Type B pancreatic cell (in vitro differentiated cells): Measurements from ENCODE around the gene TEX19. TPM values are rescaled to one million over a fixed set of nuclear protein-coding genes. Genes with fewer than 3 reads are reported as not detected.
"Not testable (repeated sequence)": the region's sequence is repeated elsewhere in the genome, so short reads cannot be mapped to it uniquely, and the experiment has no call there.

Experiments used
- DNase-seq: peaks from one replicate; pipeline ENCODE4 v3.0.0; 2021; ENCODE audit warnings: mixed read lengths; ENCODE audit not compliant: unreplicated experiment; ENCODE audit errors: extremely low spot score
- H3K27ac Mint-ChIP-seq: 2 replicates; pipeline ENCODE4 v1.8.0; 2021; ENCODE audit warnings: mild to moderate bottlenecking, mixed read lengths
- H3K27me3 Mint-ChIP-seq: 2 replicates; pipeline ENCODE4 v1.8.0; 2021; ENCODE audit warnings: mixed read lengths
- H3K36me3 Mint-ChIP-seq: 2 replicates; pipeline ENCODE4 v1.8.0; 2021; ENCODE audit warnings: mixed read lengths
- H3K4me1 Mint-ChIP-seq: one replicate; pipeline ENCODE4 v1.8.0; 2021; ENCODE audit warnings: mixed read lengths; ENCODE audit not compliant: unreplicated experiment
- H3K4me3 Mint-ChIP-seq: 2 replicates; pipeline ENCODE4 v1.8.0; 2021; ENCODE audit warnings: mild to moderate bottlenecking, mixed read lengths
- H3K9me3 Mint-ChIP-seq: 2 replicates; pipeline ENCODE4 v1.8.0; 2021; ENCODE audit warnings: mixed read lengths
- CTCF ChIP-seq: fragments of 200-600 bp; sonication (generic); conservative IDR thresholded peaks from 2 replicates; pipeline ENCODE4 v1.5.0; 2021; ENCODE audit warnings: antibody characterized with exemption, mild to moderate bottlenecking
- total RNA-seq: library from RNA; stranded (reverse); gene quantifications from 2 replicates; pipeline ENCODE4 v1.2.1, GENCODE V29; 2021; ENCODE audit warnings: low replicate concordance

Gene TEX19
- total RNA-seq, 1 donor from 2014 or later, result 0.14 TPM

GRCh38 chr17:82378741-82379021 lies 19.6 kb downstream of the TEX19 start:
- Mint-ChIP-seq H3K36me3 (no peaks in the 10 kb centered on the region), H3K27ac (no peak overlapping the region), H3K9me3 (no peaks in the 10 kb centered on the region), H3K4me1 (no peaks in the 10 kb centered on the region), H3K4me3 (no peak overlapping the region), H3K27me3 (peaks cover 12% of the 10 kb centered on the region)
- TF ChIP-seq CTCF, result no peak
- DNase-seq, result no peak

- H3K4me1 Mint-ChIP-seq, result no peaks in the 10 kb centered on the region
- peak overlapping the region; percentile 10 for H3K27ac Mint-ChIP-seq
- no peak for DNase-seq
- no peaks in the 10 kb centered on the region for H3K36me3 Mint-ChIP-seq
- H3K9me3 Mint-ChIP-seq, result no peaks in the 10 kb centered on the region
- H3K4me3 Mint-ChIP-seq, result no peak overlapping the region
- peaks cover 12% of the 10 kb centered on the region for H3K27me3 Mint-ChIP-seq
- no peak for TF ChIP-seq CTCF
Measured at GRCh38 chr17:82380860-82381702, 22.0 kb downstream of the TEX19 start.

DNA sequence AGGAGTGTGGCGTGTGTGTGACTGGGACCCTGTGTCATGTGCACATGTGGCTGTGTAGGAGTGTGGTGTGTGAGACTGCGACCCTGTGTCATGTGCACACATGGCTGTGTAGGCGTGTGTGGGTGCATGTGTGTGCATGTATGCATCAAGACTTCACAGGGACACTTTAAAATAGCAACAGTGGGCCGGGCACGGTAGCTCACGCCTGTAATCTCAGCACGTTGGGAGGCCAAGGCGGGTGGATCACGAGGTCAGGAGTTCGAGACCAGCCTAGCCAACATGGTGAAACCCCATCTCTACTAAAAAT lies 22.6 kb downstream of the TEX19 start:
- H3K9me3 Mint-ChIP-seq, H3K4me1 Mint-ChIP-seq, H3K4me3 Mint-ChIP-seq, DNase-seq, H3K27ac Mint-ChIP-seq, H3K36me3 Mint-ChIP-seq: not testable (repeated sequence)
- H3K27me3 Mint-ChIP-seq, result peaks cover 12% of the 10 kb centered on the region

DNA sequence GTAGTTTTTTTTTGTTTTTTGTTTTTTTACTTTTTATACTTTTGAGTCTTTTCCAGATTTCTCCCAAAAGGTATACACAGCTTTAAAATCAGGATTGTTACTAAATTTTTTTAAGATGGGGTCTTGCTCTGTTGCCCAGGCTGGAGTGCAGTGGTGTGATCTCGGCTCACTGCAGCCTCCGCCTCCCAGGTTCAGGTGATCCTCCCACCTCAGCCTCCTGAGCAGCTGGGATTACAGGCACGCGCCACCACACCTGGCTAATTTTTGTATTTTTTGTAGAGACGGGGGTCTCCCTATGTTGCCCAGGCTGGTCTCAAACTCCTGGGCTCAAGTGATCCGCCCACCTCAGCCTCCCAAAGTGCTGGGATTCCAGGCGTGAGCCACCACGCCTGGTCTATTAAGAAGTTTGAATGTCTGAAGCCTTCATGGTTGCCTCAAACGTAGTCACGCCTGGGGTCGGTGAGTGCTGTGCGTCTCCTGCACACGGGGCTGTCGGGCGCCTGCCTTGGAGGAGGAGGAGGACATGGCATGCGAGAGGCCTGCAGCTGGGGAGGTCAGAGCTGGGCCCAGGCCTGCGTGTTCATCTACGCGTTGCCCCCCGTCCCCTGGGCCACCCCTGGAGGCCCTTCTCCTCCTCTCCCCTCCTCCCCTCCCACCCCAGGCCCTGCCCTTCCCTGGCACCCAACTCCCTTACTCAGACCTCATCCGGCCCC lies 23.3 kb downstream of the TEX19 start:
- H3K27me3 Mint-ChIP-seq, result peaks cover 12% of the 10 kb centered on the region
- DNase-seq, H3K4me3 Mint-ChIP-seq, H3K27ac Mint-ChIP-seq, H3K9me3 Mint-ChIP-seq, H3K4me1 Mint-ChIP-seq, H3K36me3 Mint-ChIP-seq: not testable (repeated sequence)

GRCh38 chr17:82382933-82383255 lies 23.8 kb downstream of the TEX19 start:
- H3K9me3 Mint-ChIP-seq, result no peaks in the 10 kb centered on the region
- H3K27me3 Mint-ChIP-seq, result peaks cover 14% of the 10 kb centered on the region
- H3K4me1 Mint-ChIP-seq, result no peaks in the 10 kb centered on the region
- no peak for TF ChIP-seq CTCF
- no peak for DNase-seq
- H3K4me3 Mint-ChIP-seq, result no peak overlapping the region
- no peak overlapping the region for H3K27ac Mint-ChIP-seq
- no peaks in the 10 kb centered on the region for H3K36me3 Mint-ChIP-seq

- Mint-ChIP-seq H3K27me3 (peaks cover 14% of the 10 kb centered on the region), H3K4me1 (no peaks in the 10 kb centered on the region), H3K9me3 (no peaks in the 10 kb centered on the region), H3K4me3 (no peak overlapping the region), H3K36me3 (no peaks in the 10 kb centered on the region), H3K27ac (no peak overlapping the region)
- no peak for TF ChIP-seq CTCF
- DNase-seq, result no peak
Measured at GRCh38 chr17:82383411-82383810, 24.4 kb downstream of the TEX19 start.
